SK-N-SH (cell line): ENCODE measurements around the gene HAUS1. TPM values are rescaled to one million over a fixed set of nuclear protein-coding genes. Genes with fewer than 3 reads are reported as not detected.
"Not testable (repeated sequence)": the region's sequence is repeated elsewhere in the genome, so short reads cannot be mapped to it uniquely, and the experiment has no call there.

Source experiments
- CTCF ChIA-PET: fragments of 300-600, 350-600 bp; formaldehyde crosslinking; extraction: SDS; loops from one replicate; lab custom pipeline; 2021; lab: Yijun Ruan, JAX
- POLR2A ChIA-PET: fragments of 350-600 bp; sonication (Branson Sonifier 250); formaldehyde crosslinking; extraction: SDS; loops from one replicate; lab custom pipeline; 2020; ENCODE audit warnings: antibody characterized with exemption, inconsistent platforms; lab: Yijun Ruan, JAX
- DNase-seq: peaks from one replicate; pipeline ENCODE4 v3.0.0; 2012
- H2AFZ ChIP-seq: fragments of 200-600 bp; sonication (generic); 2 replicates; pipeline ENCODE4 v1.8.1; 2016; ENCODE audit warnings: antibody characterized with exemption, mild to moderate bottlenecking, low read depth
- H3F3A ChIP-seq: fragments of 200-600 bp; sonication (generic); replicated peaks from 2 replicates; pipeline ENCODE3; 2016; ENCODE audit warnings: antibody characterized with exemption, mild to moderate bottlenecking; ENCODE audit not compliant: insufficient read depth
- H3K27ac ChIP-seq, 2 experiments: fragments of 200-500 bp in 1 of 2; fragments of 200-600 bp in 1 of 2; sonication (Bioruptor generic) in 1 of 2; sonication (generic), shearing (Covaris generic) in 1 of 2; 2 replicates each; pipeline versions ENCODE4 v1.5.1 to v1.6.1; 2014 to 2016; ENCODE audit warnings: low read depth in 2 of 2, inconsistent platforms in 1 of 2, low read length in 1 of 2, mild to moderate bottlenecking in 1 of 2, mixed read lengths in 1 of 2
- H3K27me3 ChIP-seq: fragments of 200-600 bp; sonication (generic), shearing (Covaris generic); 2 replicates; pipeline ENCODE4 v1.6.1; 2016; ENCODE audit warnings: mixed run types; ENCODE audit not compliant: insufficient read depth
- H3K36me3 ChIP-seq, 2 experiments: fragments of 200-500 bp in 1 of 2; fragments of 200-600 bp in 1 of 2; sonication (Bioruptor generic) in 1 of 2; sonication (generic) in 1 of 2; replicated peaks in 1 of 2; 2 replicates each; pipeline versions ENCODE3 to v1.5.1; 2014 to 2016; ENCODE audit warnings: low read length in 1 of 2, mild to moderate bottlenecking in 1 of 2; ENCODE audit not compliant: insufficient read depth in 2 of 2, control insufficient read depth in 1 of 2
- H3K4me1 ChIP-seq, 2 experiments: fragments of 200-500 bp in 1 of 2; fragments of 200-600 bp in 1 of 2; sonication (Bioruptor generic) in 1 of 2; sonication (generic), shearing (Covaris generic) in 1 of 2; 2 replicates each; pipeline versions ENCODE4 v1.5.1 to v1.6.1; 2014 to 2016; ENCODE audit warnings: low read depth in 1 of 2, low read length in 1 of 2, mixed run types in 1 of 2; ENCODE audit not compliant: insufficient read depth in 2 of 2, control insufficient read depth in 1 of 2
- H3K4me2 ChIP-seq: fragments of 200-600 bp; sonication (generic), shearing (Covaris generic); 2 replicates; pipeline ENCODE4 v1.6.1; 2017; ENCODE audit warnings: mixed run types
- H3K4me3 ChIP-seq, 2 experiments: fragments of 200-500 bp in 1 of 2; fragments of 200-600 bp in 1 of 2; sonication (Bioruptor generic) in 1 of 2; sonication (generic), shearing (Covaris generic) in 1 of 2; 2 replicates each; pipeline versions ENCODE4 v1.5.1 to v1.8.1; 2014 to 2016; ENCODE audit warnings: low read depth in 2 of 2, inconsistent platforms in 1 of 2, low read length in 1 of 2, mild to moderate bottlenecking in 1 of 2, mixed read lengths in 1 of 2, moderate library complexity in 1 of 2
- H3K79me2 ChIP-seq: fragments of 200-600 bp; sonication (generic); 2 replicates; pipeline ENCODE4 v1.8.1; 2017; ENCODE audit warnings: mild to moderate bottlenecking; ENCODE audit not compliant: insufficient read depth
- H3K9ac ChIP-seq: fragments of 200-600 bp; sonication (generic); 2 replicates; pipeline ENCODE4 v1.6.1; 2017; ENCODE audit warnings: mixed run types
- H3K9me2 ChIP-seq: fragments of 200-600 bp; sonication (generic); 2 replicates; pipeline ENCODE4 v1.6.1; 2017; ENCODE audit warnings: mixed run types
- H3K9me3 ChIP-seq: fragments of 200-600 bp; sonication (generic); 2 replicates; pipeline ENCODE4 v1.6.1; 2017; ENCODE audit warnings: mixed run types, mild to moderate bottlenecking, moderate library complexity
- H4K20me1 ChIP-seq: fragments of 200-600 bp; sonication (generic); 2 replicates; pipeline ENCODE4 v1.6.1; 2017; ENCODE audit warnings: mild to moderate bottlenecking, mixed run types; ENCODE audit not compliant: insufficient read depth
- EP300 ChIP-seq, 2 experiments: IDR thresholded peaks; 2 replicates each; pipeline versions ENCODE4 v1.4.0 to v1.6.1; 2012; ENCODE audit warnings: borderline replicate concordance in 1 of 2, low read depth in 1 of 2, low read length in 1 of 2
- EZH2phosphoT487 ChIP-seq: fragments of 200-600 bp; sonication (generic); IDR thresholded peaks from 2 replicates; pipeline ENCODE4 v1.6.1; 2017; ENCODE audit warnings: low read depth, mixed run types, mild to moderate bottlenecking, antibody characterized with exemption, moderate library complexity, borderline replicate concordance
- GABPA ChIP-seq: IDR thresholded peaks from 2 replicates; pipeline ENCODE4 v1.4.0; 2012; ENCODE audit warnings: low read depth, mild to moderate bottlenecking
- GATA2 ChIP-seq: sonication (generic); formaldehyde crosslinking; IDR thresholded peaks from 2 replicates; pipeline ENCODE4 v1.5.0; 2020; ENCODE audit warnings: mild to moderate bottlenecking, missing genetic modification reagents
- MEF2A ChIP-seq: IDR thresholded peaks from 2 replicates; pipeline ENCODE4 v1.4.0; 2012; ENCODE audit warnings: low read depth, borderline replicate concordance
- NFIC ChIP-seq: IDR thresholded peaks from 2 replicates; pipeline ENCODE4 v1.4.0; 2012; ENCODE audit warnings: borderline replicate concordance
- NRF1 ChIP-seq: IDR thresholded peaks from 2 replicates; pipeline ENCODE4 v1.6.1; 2012; ENCODE audit warnings: low read depth, mild to moderate bottlenecking, low read length
- POLR2AphosphoS5 ChIP-seq: IDR thresholded peaks from 2 replicates; pipeline ENCODE4 v1.6.1; 2012; ENCODE audit warnings: low read depth, low read length
- RAD21 ChIP-seq: IDR thresholded peaks from 2 replicates; pipeline ENCODE4 v1.6.1; 2012; ENCODE audit warnings: mild to moderate bottlenecking, low read length
- RCOR1 ChIP-seq: fragments of 150-350 bp; IDR thresholded peaks from 2 replicates; pipeline ENCODE4 v1.6.1; 2017; ENCODE audit warnings: antibody characterized with exemption, low read length
- RFX5 ChIP-seq: IDR thresholded peaks from 2 replicates; pipeline ENCODE4 v1.6.1; 2012; ENCODE audit warnings: mild to moderate bottlenecking, improper control_type of control experiment, low read length
- SIN3A ChIP-seq: IDR thresholded peaks from 2 replicates; pipeline ENCODE4 v1.6.1; 2012; ENCODE audit warnings: low read depth, mild to moderate bottlenecking, low read length, moderate library complexity, borderline replicate concordance
- SMC3 ChIP-seq: IDR thresholded peaks from 2 replicates; pipeline ENCODE4 v1.6.1; 2012; ENCODE audit warnings: low read depth, low read length, improper control_type of control experiment
- TEAD4 ChIP-seq: IDR thresholded peaks from 2 replicates; pipeline ENCODE4 v1.4.0; 2012; ENCODE audit warnings: mild to moderate bottlenecking, borderline replicate concordance; ENCODE audit not compliant: insufficient read depth
- whole genome bisulfite sequencing: methylation state at CpG from one replicate; pipeline ENCODE4 v1.1.6; 2017; ENCODE audit warnings: low lambda C conversion rate; 5-methylcytosine and 5-hydroxymethylcytosine counted together
- polyA plus RNA-seq, 3 experiments: library from polyadenylated mRNA; depleted of rRNA; stranded (reverse); fragments of >200 nt; gene quantifications; 2 replicates each; pipeline ENCODE4 v1.2.3, GENCODE V29; 2012
- TF ChIP-seq, protein P1 (sequence below): IDR thresholded peaks from 2 replicates; pipeline ENCODE4 v1.4.0; 2012; ENCODE audit warnings: low read depth, borderline replicate concordance
- TF ChIP-seq, protein P2 (sequence below): IDR thresholded peaks from 2 replicates; pipeline ENCODE4 v1.6.1; 2012; ENCODE audit warnings: mild to moderate bottlenecking, low read depth, low read length, moderate library complexity

HAUS1 gene
- polyA plus RNA-seq, 1 of the 3 experiments (the other 2 are of a cell fraction), result 55.2 TPM

DNA sequence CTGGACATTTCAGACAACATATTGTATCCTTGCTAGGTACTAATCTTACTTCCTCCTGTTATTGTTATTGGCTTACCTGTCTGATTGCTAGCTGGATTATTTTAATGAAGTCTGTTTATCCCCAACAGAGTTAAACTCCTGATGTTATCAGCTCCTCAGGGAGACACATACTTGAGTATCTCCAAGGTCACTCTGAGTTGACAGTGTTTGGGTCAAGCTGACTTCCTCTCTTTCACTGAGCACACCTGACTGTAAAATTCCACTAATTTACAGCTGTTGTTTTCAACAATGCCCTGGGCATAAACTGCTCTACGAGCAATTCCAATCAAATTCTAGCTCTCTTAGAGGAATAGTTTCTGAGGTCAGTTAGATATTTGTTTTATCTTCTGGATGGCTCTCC lies 9.6 kb downstream of the HAUS1 start:
- H3K9me3 ChIP-seq, result no peaks in the 10 kb centered on the region
- ChIA-PET POLR2A (no interaction called here), CTCF (interaction anchor here (0.8 to 1.0 kb wide), 3 partner anchors 13 to 59 kb away, joined by 3 to 4 read pairs (median 3); a partner anchor contains a TSS)
- no peak overlapping the region for H3K27ac ChIP-seq
- TF ChIP-seq EP300 (IDR thresholded peaks at IDR 0.05; ENCODE audit: borderline replicate concordance in 1 of 2, low read depth in 1 of 2, low read length in 1 of 2), result no peak
- TF ChIP-seq POLR2AphosphoS5, result no peak
- no peak for TF ChIP-seq EZH2phosphoT487
- no peak for TF ChIP-seq SIN3A
- no peak for TF ChIP-seq SMC3
- no peak for TF ChIP-seq MEF2A
- no peak for TF ChIP-seq RCOR1
- TF ChIP-seq, protein P1, sequence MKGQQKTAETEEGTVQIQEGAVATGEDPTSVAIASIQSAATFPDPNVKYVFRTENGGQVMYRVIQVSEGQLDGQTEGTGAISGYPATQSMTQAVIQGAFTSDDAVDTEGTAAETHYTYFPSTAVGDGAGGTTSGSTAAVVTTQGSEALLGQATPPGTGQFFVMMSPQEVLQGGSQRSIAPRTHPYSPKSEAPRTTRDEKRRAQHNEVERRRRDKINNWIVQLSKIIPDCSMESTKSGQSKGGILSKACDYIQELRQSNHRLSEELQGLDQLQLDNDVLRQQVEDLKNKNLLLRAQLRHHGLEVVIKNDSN, result no peak
- TF ChIP-seq GATA2 (CRISPR knock-in tag), result no peak
- no peak for TF ChIP-seq RAD21
- no peak for TF ChIP-seq NFIC
- no peak for TF ChIP-seq GABPA
- H3K79me2 ChIP-seq, result no peaks in the 10 kb centered on the region; the same call in 1 of the 2 replicates
- no peaks in the 10 kb centered on the region for H3K27me3 ChIP-seq
- no peak overlapping the region for H3K9ac ChIP-seq
- no peaks in the 10 kb centered on the region for H4K20me1 ChIP-seq
- DNase-seq, result no peak
- H3K9me2 ChIP-seq, result no peaks in the 10 kb centered on the region
- WGBS, result 86% methylated on average over 1 of the region's 1 CpG
- H3K4me3 ChIP-seq, result no peak overlapping the region
- no peak overlapping the region for H2AFZ ChIP-seq
- no peaks in the 10 kb centered on the region for H3K4me1 ChIP-seq
- no peak overlapping the region for H3K4me2 ChIP-seq
- H3K36me3 ChIP-seq, result peaks cover 3 to 30% of the 10 kb centered on the region in 2 experiments
- peaks cover 4% of the 10 kb centered on the region for H3F3A ChIP-seq

DNA sequence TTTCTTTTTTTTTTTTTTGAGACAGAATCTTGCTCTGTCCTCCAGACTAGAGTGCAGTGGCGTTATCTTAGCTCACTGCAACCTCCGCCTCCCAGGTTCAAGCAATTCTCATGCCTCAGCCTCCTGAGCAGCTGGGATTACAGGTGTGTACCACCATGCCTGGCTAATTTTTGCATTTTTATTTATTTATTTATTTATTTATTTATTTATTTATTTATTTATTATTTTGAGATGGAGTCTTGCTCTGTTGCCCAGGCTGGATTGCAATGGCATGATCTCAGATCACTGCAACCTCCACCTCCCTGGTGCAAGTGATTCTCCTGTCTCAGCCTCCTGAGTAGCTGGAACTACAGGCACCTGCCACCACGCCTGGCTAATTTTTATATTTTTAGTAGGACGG lies 22.4 kb downstream of the HAUS1 start:
- H3K4me2 ChIP-seq, H3K9me2 ChIP-seq, H3K27me3 ChIP-seq, DNase-seq, H3K9me3 ChIP-seq, H4K20me1 ChIP-seq, H3K4me3 ChIP-seq, H3F3A ChIP-seq, H3K27ac ChIP-seq, POLR2A ChIA-PET, H3K4me1 ChIP-seq, H2AFZ ChIP-seq, H3K9ac ChIP-seq, H3K79me2 ChIP-seq: not testable (repeated sequence)
- H3K36me3 ChIP-seq, result peaks cover 22 to 47% of the 10 kb centered on the region in 2 experiments
- WGBS, result 100% methylated on average over 4 of the region's 4 CpGs
- CTCF ChIA-PET, result interaction anchor here (0.6 to 1.7 kb wide), 5 partner anchors 13 to 531 kb away, joined by 3 to 6 read pairs (median 3); partner anchors contain the start of gene HAUS1

DNA sequence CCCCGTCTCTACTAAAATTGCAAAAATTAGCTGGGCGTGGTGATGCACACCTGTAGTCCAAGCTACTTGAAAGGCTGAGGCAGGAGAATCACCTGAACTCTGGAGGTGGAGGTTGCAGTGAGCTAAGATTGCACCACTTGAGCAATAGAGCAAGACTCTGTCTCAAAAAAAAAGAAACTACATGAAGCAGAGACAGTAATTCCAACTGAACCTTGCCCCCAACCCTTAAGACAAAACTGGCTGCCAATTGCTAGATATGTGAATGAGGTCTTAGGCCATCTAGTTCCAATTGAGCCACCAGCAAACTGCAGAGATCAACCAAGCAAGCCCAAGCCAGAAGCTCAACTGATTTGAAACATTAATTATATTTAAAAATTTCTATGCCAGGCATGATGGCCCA lies 25.9 kb downstream of the HAUS1 start:
- CTCF ChIA-PET, result no interaction called here
- Histone ChIP-seq H3K9ac (no peak overlapping the region), H3K79me2 (no peaks in the 10 kb centered on the region), H3K27me3 (no peaks in the 10 kb centered on the region), H3K9me3 (no peaks in the 10 kb centered on the region), H3K27ac (no peak overlapping the region), H3K4me2 (no peak overlapping the region), H2AFZ (no peak overlapping the region), H3K9me2 (no peaks in the 10 kb centered on the region), H3K36me3 (peaks cover 10 to 29% of the 10 kb centered on the region in 2 experiments), H3K4me3 (no peak overlapping the region), H3K4me1 (no peaks in the 10 kb centered on the region), H3F3A (peaks cover 3% of the 10 kb centered on the region), H4K20me1 (no peaks in the 10 kb centered on the region)
- TF ChIP-seq NRF1 (no peak), RFX5 (no peak), TEAD4 (no peak), EZH2phosphoT487 (no peak)
- TF ChIP-seq, protein P2, sequence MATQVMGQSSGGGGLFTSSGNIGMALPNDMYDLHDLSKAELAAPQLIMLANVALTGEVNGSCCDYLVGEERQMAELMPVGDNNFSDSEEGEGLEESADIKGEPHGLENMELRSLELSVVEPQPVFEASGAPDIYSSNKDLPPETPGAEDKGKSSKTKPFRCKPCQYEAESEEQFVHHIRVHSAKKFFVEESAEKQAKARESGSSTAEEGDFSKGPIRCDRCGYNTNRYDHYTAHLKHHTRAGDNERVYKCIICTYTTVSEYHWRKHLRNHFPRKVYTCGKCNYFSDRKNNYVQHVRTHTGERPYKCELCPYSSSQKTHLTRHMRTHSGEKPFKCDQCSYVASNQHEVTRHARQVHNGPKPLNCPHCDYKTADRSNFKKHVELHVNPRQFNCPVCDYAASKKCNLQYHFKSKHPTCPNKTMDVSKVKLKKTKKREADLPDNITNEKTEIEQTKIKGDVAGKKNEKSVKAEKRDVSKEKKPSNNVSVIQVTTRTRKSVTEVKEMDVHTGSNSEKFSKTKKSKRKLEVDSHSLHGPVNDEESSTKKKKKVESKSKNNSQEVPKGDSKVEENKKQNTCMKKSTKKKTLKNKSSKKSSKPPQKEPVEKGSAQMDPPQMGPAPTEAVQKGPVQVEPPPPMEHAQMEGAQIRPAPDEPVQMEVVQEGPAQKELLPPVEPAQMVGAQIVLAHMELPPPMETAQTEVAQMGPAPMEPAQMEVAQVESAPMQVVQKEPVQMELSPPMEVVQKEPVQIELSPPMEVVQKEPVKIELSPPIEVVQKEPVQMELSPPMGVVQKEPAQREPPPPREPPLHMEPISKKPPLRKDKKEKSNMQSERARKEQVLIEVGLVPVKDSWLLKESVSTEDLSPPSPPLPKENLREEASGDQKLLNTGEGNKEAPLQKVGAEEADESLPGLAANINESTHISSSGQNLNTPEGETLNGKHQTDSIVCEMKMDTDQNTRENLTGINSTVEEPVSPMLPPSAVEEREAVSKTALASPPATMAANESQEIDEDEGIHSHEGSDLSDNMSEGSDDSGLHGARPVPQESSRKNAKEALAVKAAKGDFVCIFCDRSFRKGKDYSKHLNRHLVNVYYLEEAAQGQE, result no peak
- 89% methylated on average over 2 of the region's 2 CpGs for WGBS
- POLR2A ChIA-PET, result no interaction called here
- no peak for DNase-seq
